ENCODE results near the gene ZNF74. TPM values are rescaled to one million over a fixed set of nuclear protein-coding genes. Genes with fewer than 3 reads are reported as not detected.
"Not testable (repeated sequence)": the region's sequence is repeated elsewhere in the genome, so short reads cannot be mapped to it uniquely, and the experiment has no call there.

Gene ZNF74
- polyA plus RNA-seq, 1 donor, result 14.0 TPM

DNA sequence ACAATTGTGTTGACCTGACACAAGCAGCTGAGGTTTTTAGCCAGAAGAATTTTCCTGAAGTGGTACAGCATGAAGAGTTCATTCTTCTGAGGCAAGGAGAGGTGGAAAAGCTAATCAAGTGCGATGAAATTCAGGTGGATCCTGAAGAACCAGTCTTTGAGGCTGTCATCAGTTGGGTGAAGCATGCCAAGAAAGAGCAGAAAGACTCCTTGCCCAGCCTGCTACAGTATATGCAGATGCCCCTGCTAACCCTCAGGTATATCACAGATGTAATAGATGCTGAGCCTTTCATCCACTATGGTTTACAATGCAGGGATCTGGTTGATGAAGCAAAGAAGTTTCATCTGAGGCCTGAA lies 56.6 kb downstream of the ZNF74 start:
- no peak for DNase-seq

- DNase-seq, result not testable (repeated sequence)
These were observed 57.3 kb downstream of the ZNF74 start for GRCh38 chr22:20451129-20451778.

DNA sequence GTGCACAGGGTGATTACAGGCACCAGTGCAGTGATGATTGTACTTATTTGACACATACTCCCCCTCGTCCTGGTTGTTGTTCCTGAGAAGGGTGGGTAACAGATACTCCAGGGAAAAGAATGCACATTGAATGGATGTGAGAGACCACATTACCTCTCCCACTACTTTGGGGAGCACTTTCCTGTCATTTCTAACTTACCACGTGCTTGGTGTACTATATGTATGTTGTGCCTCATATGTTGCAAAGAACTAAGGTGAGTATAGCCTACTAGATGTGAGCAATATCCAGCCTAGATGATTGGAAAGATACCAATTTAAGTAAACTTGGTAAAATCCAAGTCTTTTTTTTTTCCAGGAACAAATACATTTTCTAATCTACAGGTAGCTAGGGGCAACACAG lies 58.0 kb downstream of the ZNF74 start:
- no peak for DNase-seq

- DNase-seq, result no peak
These were observed 59.3 kb downstream of the ZNF74 start for GRCh38 chr22:20453222-20453621.

GRCh38 chr22:20455709-20456063 lies 61.7 kb downstream of the ZNF74 start:
- no peak for DNase-seq

DNA sequence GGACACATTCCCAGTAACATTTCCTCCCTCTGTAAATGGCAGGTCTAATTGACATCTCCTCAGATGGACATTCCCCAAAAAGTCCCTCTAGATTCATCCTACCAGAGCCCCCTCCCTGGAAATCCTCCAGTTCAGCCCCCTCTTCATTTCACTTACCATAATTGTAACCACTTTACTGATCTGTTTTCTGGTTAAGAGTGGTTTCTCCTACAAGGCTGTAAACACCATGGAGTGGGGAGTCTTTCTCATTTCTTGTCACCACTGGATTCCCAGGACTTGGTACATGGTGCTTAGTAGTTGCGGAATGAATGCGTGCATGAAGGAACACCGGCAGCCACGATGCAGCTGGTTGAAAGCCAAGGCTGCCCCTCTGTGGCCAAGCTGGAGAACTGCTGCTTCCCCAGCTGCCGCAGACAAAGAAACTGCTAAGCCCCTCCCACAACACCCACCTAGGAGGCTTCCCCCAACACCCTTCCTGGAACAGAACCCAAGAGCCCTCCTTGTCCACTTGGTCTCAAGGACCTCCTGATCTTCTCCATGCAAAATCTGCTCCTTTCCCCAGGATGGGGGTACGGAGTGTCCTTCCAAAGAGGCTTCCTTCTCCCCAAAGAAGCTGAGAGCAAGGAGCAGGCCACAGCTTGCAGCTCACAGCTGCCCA lies 62.2 kb downstream of the ZNF74 start:
- DNase-seq, result peak; percentile 87

DNA sequence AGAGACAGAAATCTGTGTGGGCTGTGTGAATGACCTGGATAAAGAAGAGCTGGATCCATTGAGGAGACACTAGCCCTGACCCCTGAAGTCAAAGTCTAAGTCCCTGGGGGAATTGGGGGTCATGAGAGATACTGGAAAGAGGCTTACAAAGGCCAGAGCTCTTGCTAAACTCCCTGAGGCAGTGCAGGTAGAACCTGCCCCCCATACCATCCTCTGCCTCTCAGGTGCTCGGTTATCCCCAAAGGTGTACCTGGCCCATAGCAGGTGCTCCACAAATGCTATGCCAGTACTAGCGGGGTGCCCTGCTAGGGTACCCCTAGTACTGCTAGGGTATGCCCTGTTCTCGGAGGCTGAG lies 62.7 kb downstream of the ZNF74 start:
- no peak for DNase-seq

- DNase-seq, result no peak
These were observed 63.7 kb downstream of the ZNF74 start for GRCh38 chr22:20457506-20458240.

Other genes with a start within 250 kb of the ZNF74 start
- 1.8 TPM for gene CCDC188, start 243.1 kb upstream of the ZNF74 start, polyA plus RNA-seq (ENCODE audit: insufficient read length)
- gene RTN4R, start 125.8 kb upstream of the ZNF74 start, polyA plus RNA-seq (ENCODE audit: insufficient read length), result 25.1 TPM
- gene DGCR6L, start 74.1 kb upstream of the ZNF74 start, polyA plus RNA-seq (ENCODE audit: insufficient read length), result 60.6 TPM
- 14.9 TPM for gene SCARF2, start 43.7 kb downstream of the ZNF74 start, polyA plus RNA-seq (ENCODE audit: insufficient read length)
- 36.5 TPM for gene KLHL22, start 101.6 kb downstream of the ZNF74 start, polyA plus RNA-seq (ENCODE audit: insufficient read length)
- gene MED15, start 113.5 kb downstream of the ZNF74 start, polyA plus RNA-seq (ENCODE audit: insufficient read length), result 52.4 TPM

Measured in hindlimb muscle (tissue), 1 donor.